Bronchial epithelial cell (primary cell): Measurements from ENCODE around the gene PPIH. TPM values are rescaled to one million over a fixed set of nuclear protein-coding genes. Genes with fewer than 3 reads are reported as not detected.
"Not testable (repeated sequence)": the region's sequence is repeated elsewhere in the genome, so short reads cannot be mapped to it uniquely, and the experiment has no call there.

Experiments used
- DNase-seq: peaks from one replicate; pipeline ENCODE4 v3.0.0-alpha.2; 2010; ENCODE audit warnings: low read depth
- FAIRE-seq: peaks from 2 replicates; lab custom pipeline; 2011; peaks lifted over from hg19 to GRCh38; lab: Jason Lieb, UNC
- H3K27me3 ChIP-seq: 2 replicates; pipeline ENCODE4 v1.5.1; 2011; ENCODE audit warnings: low read length; ENCODE audit not compliant: control insufficient read depth, insufficient read depth
- H3K36me3 ChIP-seq: 2 replicates; pipeline ENCODE4 v1.5.1; 2011; ENCODE audit warnings: low read length; ENCODE audit not compliant: control insufficient read depth, insufficient read depth
- H3K4me3 ChIP-seq: 2 replicates; pipeline ENCODE4 v1.5.1; 2011; ENCODE audit warnings: mild to moderate bottlenecking, low read depth, low read length, control low read depth
- CTCF ChIP-seq: IDR thresholded peaks from 2 replicates; pipeline ENCODE4 v1.5.1; 2011; ENCODE audit warnings: mild to moderate bottlenecking, moderate library complexity, low read length, control low read depth, inconsistent platforms; ENCODE audit not compliant: insufficient read depth, severe bottlenecking
- total RNA-seq: library from RNA; depleted of rRNA; stranded (reverse); fragments of >200 nt; gene quantifications from 2 replicates; pipeline ENCODE4 v1.2.1, GENCODE V29; 2014

PPIH gene
- 21.9 and 40.8 TPM in 2 replicates for total RNA-seq

DNA sequence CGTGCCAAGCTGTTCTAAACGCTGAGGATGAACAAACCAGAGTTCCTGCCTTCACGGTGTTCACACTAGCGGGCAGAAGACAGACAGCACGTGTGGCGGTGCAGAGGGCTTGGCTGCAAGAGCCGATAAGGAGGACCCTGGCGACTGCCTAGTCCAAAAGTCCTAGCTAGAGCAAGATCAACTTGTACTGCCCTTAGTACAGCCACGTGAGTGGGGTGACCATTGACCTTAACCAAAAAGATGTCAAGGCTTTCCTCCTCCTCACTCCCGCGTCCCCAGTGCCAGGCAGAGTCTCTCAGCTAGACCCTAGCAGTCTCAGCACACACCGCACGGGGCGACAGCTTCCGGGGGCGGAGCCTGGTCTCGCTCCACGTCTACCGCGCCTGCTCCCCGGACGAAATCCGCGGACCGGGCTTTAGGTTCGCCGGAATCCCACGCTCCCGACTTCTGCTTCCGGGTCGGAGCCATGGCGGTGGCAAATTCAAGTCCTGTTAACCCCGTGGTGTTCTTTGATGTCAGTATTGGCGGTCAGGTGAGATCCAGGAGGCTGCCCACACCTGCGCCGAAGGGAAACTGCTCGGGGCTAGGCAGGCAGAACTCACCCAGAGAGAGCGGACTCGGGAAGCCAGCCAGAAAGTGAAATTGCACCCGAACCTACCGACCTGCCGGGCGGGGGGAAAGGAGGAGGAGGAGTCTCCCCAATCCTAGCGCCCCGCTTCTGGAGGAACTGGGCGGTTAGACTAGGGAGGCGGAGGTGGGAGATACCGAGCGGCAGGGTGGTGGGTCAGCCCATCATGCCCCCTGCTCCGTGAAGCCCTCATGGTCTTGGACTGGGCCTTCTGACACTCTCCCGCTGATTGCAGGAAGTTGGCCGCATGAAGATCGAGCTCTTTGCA lies at the start of gene PPIH:
Gene PPIH (plus strand): TSS at position 443 of the 896 bp plus-strand sequence. CDS start 24 bp downstream, at position 467.
- peak; percentile 86 for DNase-seq
- peak within 1 kb of the TSS; percentile 81 for H3K4me3 ChIP-seq
- no peaks in the 10 kb centered on the region for H3K27me3 ChIP-seq
- no peak for FAIRE-seq
- peak; percentile 20 for TF ChIP-seq CTCF
- peaks cover 4% of the 10 kb centered on the region for H3K36me3 ChIP-seq

DNA sequence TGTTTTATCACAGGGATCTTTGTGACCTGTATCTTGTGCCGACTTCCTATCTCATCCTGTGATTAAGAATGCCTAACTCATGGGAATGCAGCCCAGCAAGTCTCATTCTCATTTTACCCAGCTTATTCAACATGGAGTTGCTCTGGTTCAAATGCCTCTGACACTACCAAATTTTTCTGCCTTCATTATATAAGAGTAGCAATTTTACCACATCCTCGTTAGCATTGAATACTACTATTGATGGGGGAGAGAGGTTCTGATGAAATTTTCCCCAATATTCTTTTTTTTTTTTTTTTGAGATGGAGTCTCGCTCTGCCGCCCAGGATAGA lies 44.5 kb upstream of the PPIH start:
- FAIRE-seq (no peak), DNase-seq (no peak)
- Histone ChIP-seq H3K36me3 (no peaks in the 10 kb centered on the region), H3K27me3 (no peaks in the 10 kb centered on the region), H3K4me3 (no peak overlapping the region)
- no peak for TF ChIP-seq CTCF

- H3K27me3 ChIP-seq: no peaks in the 10 kb centered on the region
- FAIRE-seq: no peak
- H3K4me3 ChIP-seq: no peak overlapping the region
- no peaks in the 10 kb centered on the region for H3K36me3 ChIP-seq
- peak; percentile 82 for DNase-seq
- TF ChIP-seq CTCF: no peak
Observed at GRCh38 chr1:42618866-42619265, 39.4 kb upstream of the PPIH start.

GRCh38 chr1:42620307-42620706 lies 37.9 kb upstream of the PPIH start:
- no peak for FAIRE-seq
- no peak overlapping the region for H3K4me3 ChIP-seq
- no peak for TF ChIP-seq CTCF
- DNase-seq: no peak
- no peaks in the 10 kb centered on the region for H3K36me3 ChIP-seq
- H3K27me3 ChIP-seq: no peaks in the 10 kb centered on the region

GRCh38 chr1:42621180-42621579 lies 37.0 kb upstream of the PPIH start:
- DNase-seq, H3K4me3 ChIP-seq, H3K36me3 ChIP-seq, H3K27me3 ChIP-seq, FAIRE-seq: not testable (repeated sequence)

DNA sequence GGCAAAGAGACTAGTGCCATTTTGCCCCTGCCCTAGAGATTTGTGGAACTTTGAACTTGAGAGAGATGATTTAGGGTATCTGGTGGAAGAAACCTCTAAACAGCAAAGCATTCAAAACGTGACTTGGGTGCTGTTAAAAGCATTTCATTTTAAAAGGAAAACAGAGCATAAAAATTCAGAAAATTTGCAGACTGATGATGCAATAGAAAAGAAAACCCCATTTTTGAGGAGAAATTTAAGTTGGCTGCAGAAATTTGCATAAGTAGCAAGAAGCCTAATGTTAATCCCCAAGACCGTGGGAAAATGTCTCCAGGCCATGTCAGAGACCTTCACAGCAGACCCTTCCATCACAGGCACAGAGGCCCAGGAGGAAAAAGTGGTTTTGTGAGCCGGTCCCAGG lies 31.0 kb upstream of the PPIH start:
- not testable (repeated sequence) for DNase-seq, H3K4me3 ChIP-seq, H3K27me3 ChIP-seq, FAIRE-seq, H3K36me3 ChIP-seq

DNA sequence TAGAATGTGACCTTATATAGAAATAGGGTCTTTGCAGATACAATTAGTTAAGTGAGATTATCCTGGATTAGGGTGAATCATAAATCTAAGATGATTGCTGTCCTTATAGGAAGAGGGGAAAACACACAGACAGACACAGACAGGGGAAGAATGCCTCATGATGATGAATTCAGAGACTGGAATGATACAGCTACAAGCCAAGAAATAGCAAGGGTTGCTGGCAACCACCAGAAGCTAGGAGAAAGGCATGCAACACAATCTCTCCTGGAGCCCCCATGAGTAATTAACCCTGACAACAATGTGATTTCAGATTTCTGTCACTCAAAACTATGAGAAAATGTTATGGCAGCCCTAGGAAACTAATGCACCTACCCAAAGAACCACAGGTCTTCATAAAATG lies 19.1 kb upstream of the PPIH start:
- no peak for FAIRE-seq
- no peak for TF ChIP-seq CTCF
- H3K4me3 ChIP-seq: no peak overlapping the region
- no peak for DNase-seq
- H3K27me3 ChIP-seq: no peaks in the 10 kb centered on the region
- H3K36me3 ChIP-seq: no peaks in the 10 kb centered on the region
